Thymus (tissue), 11 donors: ENCODE measurements around the gene DDX49. TPM values are rescaled to one million over a fixed set of nuclear protein-coding genes. Genes with fewer than 3 reads are reported as not detected.

Experiments used
- DNase-seq, 9 donors: peaks; one replicate each; pipeline ENCODE4 v3.0.0-alpha.2; 2013; ENCODE audit warnings: low spot score in 9 of 9, low read depth in 6 of 9, missing footprints in 1 of 9
- H3K27ac ChIP-seq, 2 donors: one replicate each; pipeline ENCODE4 v1.5.1; 2013; ENCODE audit warnings: control low read depth in 1 of 2, low read depth in 1 of 2, low read length in 1 of 2, mild to moderate bottlenecking in 1 of 2, moderate library complexity in 1 of 2
- H3K27me3 ChIP-seq, 2 donors: one replicate each; pipeline ENCODE4 v1.5.1; 2013; ENCODE audit warnings: low read length in 1 of 2; ENCODE audit not compliant: control insufficient read depth in 2 of 2, insufficient read depth in 1 of 2
- H3K36me3 ChIP-seq, 2 donors: one replicate each; pipeline ENCODE4 v1.5.1; 2013; ENCODE audit warnings: low read length in 1 of 2, mild to moderate bottlenecking in 1 of 2, moderate library complexity in 1 of 2; ENCODE audit not compliant: control insufficient read depth in 2 of 2, insufficient read depth in 2 of 2
- H3K4me1 ChIP-seq, 2 donors: one replicate each; pipeline ENCODE4 v1.5.1; 2013; ENCODE audit warnings: low read length in 2 of 2; ENCODE audit not compliant: control insufficient read depth in 2 of 2, insufficient read depth in 2 of 2
- H3K4me3 ChIP-seq, 2 donors: one replicate each; pipeline ENCODE4 v1.5.1; 2013; ENCODE audit warnings: low read length in 2 of 2, control low read depth in 1 of 2, mild to moderate bottlenecking in 1 of 2
- H3K9me3 ChIP-seq, 2 donors: one replicate each; pipeline ENCODE4 v1.5.1; 2013; ENCODE audit warnings: low read length in 1 of 2, mild to moderate bottlenecking in 1 of 2; ENCODE audit not compliant: control insufficient read depth in 2 of 2, insufficient read depth in 1 of 2
- WGBS: extraction: QIAGEN DNeasy Blood & Tissue Kit; methylation state at CpG from one replicate; pipeline ENCODE4 v1.1.7; 2013; 5-methylcytosine and 5-hydroxymethylcytosine counted together
- polyA plus RNA-seq: library from polyadenylated mRNA; stranded (reverse); fragments of 200-250 nt; gene quantifications from one replicate; pipeline ENCODE4 v1.2.3, GENCODE V29; 2013
- total RNA-seq: library from RNA; stranded (reverse); fragments of 120-200 nt; gene quantifications from one replicate; pipeline ENCODE4 v1.2.4, GENCODE V29; 2013
- donor health status: healthy.

Gene DDX49
- total and polyA plus RNA-seq, 2 donors = 42.8 to 54.9 TPM

- WGBS = 96% methylated on average over 13 of the region's 13 CpGs
These were observed 50.6 kb downstream of the DDX49 start for GRCh38 chr19:18969931-18970659.

GRCh38 chr19:18972301-18972811 lies 52.8 kb downstream of the DDX49 start:
- Histone ChIP-seq H3K36me3 (no peaks in the 10 kb centered on the region), H3K27ac (no peak overlapping the region), H3K27me3 (peaks cover 0 to 6% of the 10 kb centered on the region in 2 donors), H3K4me1 (peaks cover 0 to 4% of the 10 kb centered on the region in 2 donors), H3K4me3 (no peak overlapping the region), H3K9me3 (no peaks in the 10 kb centered on the region)
- WGBS = 44% methylated on average over 12 of the region's 12 CpGs
- no peak for DNase-seq

More at GRCh38 chr19:18969931-18970659, 50.6 kb downstream of the DDX49 start:
- Histone ChIP-seq H3K4me1 (peaks cover 0 to 7% of the 10 kb centered on the region in 2 donors), H3K4me3 (no peak overlapping the region), H3K9me3 (no peaks in the 10 kb centered on the region), H3K36me3 (no peaks in the 10 kb centered on the region), H3K27ac (no peak overlapping the region), H3K27me3 (peaks cover 0 to 6% of the 10 kb centered on the region in 2 donors)
- DNase-seq = no peak

GRCh38 chr19:18972851-18973250 lies 53.3 kb downstream of the DDX49 start:
- H3K27ac ChIP-seq = no peak overlapping the region
- WGBS = 95% methylated on average over 5 of the region's 5 CpGs
- H3K4me3 ChIP-seq = no peak overlapping the region
- no peaks in the 10 kb centered on the region for H3K9me3 ChIP-seq
- DNase-seq = no peak
- H3K4me1 ChIP-seq = peaks cover 0 to 3% of the 10 kb centered on the region in 2 donors
- peaks cover 0 to 2% of the 10 kb centered on the region in 2 donors for H3K27me3 ChIP-seq
- H3K36me3 ChIP-seq = no peaks in the 10 kb centered on the region

GRCh38 chr19:18975011-18975410 lies 55.5 kb downstream of the DDX49 start:
- no peak for DNase-seq
- H3K27me3 ChIP-seq = peaks cover 0 to 4% of the 10 kb centered on the region in 2 donors
- H3K4me1 ChIP-seq = peaks cover 0 to 3% of the 10 kb centered on the region in 2 donors
- no peaks in the 10 kb centered on the region for H3K36me3 ChIP-seq
- H3K4me3 ChIP-seq = no peak overlapping the region
- no peak overlapping the region for H3K27ac ChIP-seq
- 100% methylated on average over 3 of the region's 3 CpGs for WGBS
- H3K9me3 ChIP-seq = no peaks in the 10 kb centered on the region

- H3K27ac ChIP-seq = no peak overlapping the region
- H3K4me1 ChIP-seq = peaks cover 0 to 3% of the 10 kb centered on the region in 2 donors
- no peaks in the 10 kb centered on the region for H3K9me3 ChIP-seq
- peaks cover 0 to 6% of the 10 kb centered on the region in 2 donors for H3K27me3 ChIP-seq
- WGBS = 75% methylated on average over 10 of the region's 10 CpGs
- H3K4me3 ChIP-seq = no peak overlapping the region
- no peak for DNase-seq
- H3K36me3 ChIP-seq = no peaks in the 10 kb centered on the region
These were observed 56.4 kb downstream of the DDX49 start for GRCh38 chr19:18975869-18976268.

Other genes starting within 250 kb of the DDX49 start
- 1.2 TPM for gene CRTC1, start 236.0 kb upstream of the DDX49 start, total RNA-seq
- 9.7 TPM for gene CRTC1, start 236.0 kb upstream of the DDX49 start, polyA plus RNA-seq
- gene COMP, start 128.4 kb upstream of the DDX49 start, total RNA-seq = 0.09 TPM
- 1.5 TPM for gene COMP, start 128.4 kb upstream of the DDX49 start, polyA plus RNA-seq
- gene UPF1, start 87.8 kb upstream of the DDX49 start, total RNA-seq = 25.4 TPM
- 61.0 TPM for gene UPF1, start 87.8 kb upstream of the DDX49 start, polyA plus RNA-seq
- 0.28 TPM for gene CERS1, start 23.6 kb upstream of the DDX49 start, total RNA-seq
- gene CERS1, start 23.6 kb upstream of the DDX49 start, polyA plus RNA-seq = 0.41 TPM
- 197 TPM for gene COPE, start 328 bp upstream of the DDX49 start, total RNA-seq
- gene COPE, start 328 bp upstream of the DDX49 start, polyA plus RNA-seq = 180 TPM
- 10.1 TPM for gene HOMER3, start 21.5 kb downstream of the DDX49 start, total RNA-seq
- gene HOMER3, start 21.5 kb downstream of the DDX49 start, polyA plus RNA-seq = 34.0 TPM
- gene SUGP2, start 113.8 kb downstream of the DDX49 start, total RNA-seq = 45.3 TPM
- gene SUGP2, start 113.8 kb downstream of the DDX49 start, polyA plus RNA-seq = 129 TPM
- 36.6 TPM for gene ARMC6, start 113.9 kb downstream of the DDX49 start, total RNA-seq
- gene ARMC6, start 113.9 kb downstream of the DDX49 start, polyA plus RNA-seq = 32.6 TPM
- gene SLC25A42, start 144.3 kb downstream of the DDX49 start, total RNA-seq = 5.8 TPM
- gene SLC25A42, start 144.3 kb downstream of the DDX49 start, polyA plus RNA-seq = 10.9 TPM
- gene TMEM161A, start 218.8 kb downstream of the DDX49 start, total RNA-seq = 13.6 TPM
- 33.0 TPM for gene TMEM161A, start 218.8 kb downstream of the DDX49 start, polyA plus RNA-seq